IMR-90 (cell line): ENCODE results near the gene KCTD3. TPM values are rescaled to one million over a fixed set of nuclear protein-coding genes. Genes with fewer than 3 reads are reported as not detected.

Source experiments
- ATAC-seq: fragments of 200-7000 bp; cut with Tn5 transposase; 2 replicates; pipeline ENCODE4 v1.9.1; 2020; ENCODE audit warnings: low read depth, mild to moderate bottlenecking, moderate library complexity
- BruUV-seq: library from RNA; stranded (reverse); fragments of 400-500 nt; replicated peaks from 2 replicates; lab custom pipeline; 2021; lab: Mats Ljungman, UMichigan
- CTCF ChIA-PET: fragments of 300-600 bp; formaldehyde crosslinking; extraction: SDS; loops from one replicate; lab custom pipeline; 2021; ENCODE audit warnings: antibody characterized with exemption; lab: Yijun Ruan, JAX
- POLR2A ChIA-PET: fragments of 300-600 bp; sonication (Branson Sonifier 250); formaldehyde crosslinking; loops from one replicate; lab custom pipeline; 2022; ENCODE audit warnings: antibody characterized with exemption; ENCODE audit not compliant: unreplicated experiment; lab: Charles Lee
- DNase-seq: peaks from one replicate; pipeline ENCODE4 v3.0.0; 2013
- H2AFZ ChIP-seq: replicated peaks from 2 replicates; pipeline ENCODE3; 2013; ENCODE audit warnings: low read length, mild to moderate bottlenecking; ENCODE audit not compliant: poor library complexity
- H2AK5ac ChIP-seq: 2 replicates; pipeline ENCODE4 v1.6.1; 2013; ENCODE audit warnings: low read depth, low read length, inconsistent platforms
- H2AK9ac ChIP-seq: replicated peaks from 2 replicates; pipeline ENCODE3; 2013; ENCODE audit warnings: mild to moderate bottlenecking, low read depth, low read length, moderate library complexity; ENCODE audit not compliant: poor library complexity
- H2BK120ac ChIP-seq: 2 replicates; pipeline ENCODE4 v1.6.1; 2013; ENCODE audit warnings: low read depth, low read length, inconsistent platforms
- H2BK15ac ChIP-seq: 3 replicates; pipeline ENCODE4 v1.6.1; 2013; ENCODE audit warnings: low read depth, low read length, inconsistent platforms
- H2BK20ac ChIP-seq: 2 replicates; pipeline ENCODE4 v1.6.1; 2013; ENCODE audit warnings: low read depth, mild to moderate bottlenecking, inconsistent platforms, low read length, moderate library complexity
- H2BK5ac ChIP-seq: 2 replicates; pipeline ENCODE4 v1.6.1; 2013; ENCODE audit warnings: mild to moderate bottlenecking, low read depth, low read length, inconsistent platforms; ENCODE audit not compliant: poor library complexity, severe bottlenecking
- H3K14ac ChIP-seq: replicated peaks from 2 replicates; pipeline ENCODE4 v1.6.1; 2013; ENCODE audit warnings: low read depth, low read length, inconsistent platforms
- H3K18ac ChIP-seq: 2 replicates; pipeline ENCODE4 v1.6.1; 2013; ENCODE audit warnings: low read depth, low read length, control low read depth
- H3K23ac ChIP-seq: 2 replicates; pipeline ENCODE4 v1.6.1; 2013; ENCODE audit warnings: low read depth, low read length, inconsistent platforms
- H3K27ac ChIP-seq: 2 replicates; pipeline ENCODE4 v1.5.1; 2013; ENCODE audit warnings: mild to moderate bottlenecking, control low read depth, low read length; ENCODE audit not compliant: insufficient read depth
- H3K27me3 ChIP-seq: 2 replicates; pipeline ENCODE4 v1.6.1; 2013; ENCODE audit warnings: low read length; ENCODE audit not compliant: control insufficient read depth, insufficient read depth
- H3K36me3 ChIP-seq: 2 replicates; pipeline ENCODE4 v1.6.1; 2013; ENCODE audit warnings: low read length, mixed read lengths; ENCODE audit not compliant: control insufficient read depth, insufficient read depth
- H3K4ac ChIP-seq: 2 replicates; pipeline ENCODE4 v1.6.1; 2013; ENCODE audit warnings: low read depth, low read length, inconsistent platforms
- H3K4me1 ChIP-seq: 2 replicates; pipeline ENCODE4 v1.6.1; 2013; ENCODE audit warnings: low read length, mixed read lengths; ENCODE audit not compliant: control insufficient read depth, insufficient read depth
- H3K4me2 ChIP-seq: 2 replicates; pipeline ENCODE4 v1.6.1; 2013; ENCODE audit warnings: low read depth, mild to moderate bottlenecking, control low read depth, low read length, moderate library complexity
- H3K4me3 ChIP-seq: 2 replicates; pipeline ENCODE4 v1.5.1; 2013; ENCODE audit warnings: low read depth, mild to moderate bottlenecking, control low read depth, low read length, moderate library complexity; ENCODE audit not compliant: insufficient read depth
- H3K56ac ChIP-seq: 2 replicates; pipeline ENCODE4 v1.6.1; 2013; ENCODE audit warnings: low read length, inconsistent platforms; ENCODE audit not compliant: insufficient read depth; ENCODE audit errors: extremely low read depth
- H3K79me1 ChIP-seq, 2 experiments: 2 replicates each; pipeline ENCODE4 v1.6.1; 2013; ENCODE audit warnings: low read length in 2 of 2, inconsistent platforms in 1 of 2, low read depth in 1 of 2
- H3K9ac ChIP-seq: 2 replicates; pipeline ENCODE4 v1.6.1; 2013; ENCODE audit warnings: low read depth, low read length, control low read depth
- H3K9me1 ChIP-seq: 2 replicates; pipeline ENCODE4 v1.6.1; 2013; ENCODE audit warnings: low read length, inconsistent platforms; ENCODE audit not compliant: insufficient read depth
- H3K9me3 ChIP-seq: 2 replicates; pipeline ENCODE4 v1.6.1; 2013; ENCODE audit warnings: low read length; ENCODE audit not compliant: control insufficient read depth, insufficient read depth
- H4K20me1 ChIP-seq: 2 replicates; pipeline ENCODE4 v1.6.1; 2013; ENCODE audit warnings: low read length, inconsistent platforms; ENCODE audit not compliant: insufficient read depth
- H4K5ac ChIP-seq: 2 replicates; pipeline ENCODE4 v1.6.1; 2013; ENCODE audit warnings: mild to moderate bottlenecking, low read depth, low read length, control low read depth
- H4K8ac ChIP-seq, 2 experiments: 2 replicates each; pipeline ENCODE4 v1.6.1; 2013; ENCODE audit warnings: low read depth in 2 of 2, low read length in 2 of 2, control low read depth in 1 of 2, inconsistent platforms in 1 of 2
- H4K91ac ChIP-seq: 2 replicates; pipeline ENCODE4 v1.6.1; 2013; ENCODE audit warnings: low read depth, low read length, inconsistent platforms; ENCODE audit not compliant: insufficient read depth
- CEBPB ChIP-seq: IDR thresholded peaks from 2 replicates; pipeline ENCODE4 v1.6.1; 2012; ENCODE audit warnings: low read depth, low read length, improper control_type of control experiment
- ELK1 ChIP-seq: fragments of 150-350 bp; IDR thresholded peaks from 2 replicates; pipeline ENCODE4 v1.6.1; 2016; ENCODE audit warnings: low read depth, mild to moderate bottlenecking, low read length, moderate library complexity, borderline replicate concordance
- MAZ ChIP-seq: IDR thresholded peaks from 2 replicates; pipeline ENCODE4 v1.6.1; 2012; ENCODE audit warnings: low read depth, mild to moderate bottlenecking, low read length, improper control_type of control experiment, moderate library complexity, borderline replicate concordance
- RAD21 ChIP-seq: IDR thresholded peaks from 2 replicates; pipeline ENCODE4 v1.6.1; 2012; ENCODE audit warnings: low read length, improper control_type of control experiment
- USF2 ChIP-seq: fragments of 150-350 bp; IDR thresholded peaks from 2 replicates; pipeline ENCODE4 v1.6.1; 2017; ENCODE audit warnings: mild to moderate bottlenecking, antibody characterized with exemption, low read length, low read depth
- WGBS, 2 experiments: methylation state at CpG; one replicate each; pipeline versions ENCODE4 v1.1.5 to v1.1.7; 2013; ENCODE audit warnings: missing lambda C conversion rate in 2 of 2; ENCODE audit not compliant: insufficient read length in 1 of 2; ENCODE audit errors: extremely low coverage in 2 of 2; 5-methylcytosine and 5-hydroxymethylcytosine counted together
- dilution Hi-C: fragments of 300-500 bp; cut with HindIII; formaldehyde crosslinking; loops from one replicate; pipeline ENCODE4 v1.14.3; 2018; ENCODE audit warnings: low sequenced_read_pairs; ENCODE audit not compliant: unreplicated experiment
- in situ Hi-C: fragments of 300-500 bp; cut with MboI; formaldehyde crosslinking; loops from 3 replicates; pipeline ENCODE4 v1.14.3; 2019; ENCODE audit warnings: low sequenced_read_pairs, inconsistent platforms, mixed read lengths
- intact Hi-C: fragments of 100-400 bp; cut with micrococcal nuclease; formaldehyde crosslinking; loops from 2 replicates; pipeline ENCODE4 v1.10.0; 2022
- polyA plus RNA-seq, 3 experiments: library from polyadenylated mRNA; depleted of rRNA; stranded (reverse); fragments of >200 nt; gene quantifications; 2 replicates each; pipeline ENCODE4 v1.2.3, GENCODE V29; 2012; ENCODE audit warnings: low replicate concordance in 1 of 3
- total RNA-seq: library from RNA; depleted of rRNA; stranded (reverse); fragments of >200 nt; gene quantifications from 2 replicates; pipeline ENCODE4 v1.2.3, GENCODE V29; 2012

KCTD3 gene
- total and polyA plus RNA-seq, 2 of the 4 experiments (the other 2 are of a cell fraction) = 43.6 to 49.5 TPM

- Histone ChIP-seq H2AFZ (no peak overlapping the region), H2AK5ac (peak overlapping the region; percentile 51; the same call in 1 of the 2 replicates), H2BK15ac (peak overlapping the region; percentile 61; the same call in 1 of the 3 replicates), H3K4me3 (no peak overlapping the region), H3K27me3 (no peaks in the 10 kb centered on the region), H3K23ac (no peak overlapping the region), H3K56ac (no peak overlapping the region), H3K14ac (no peak overlapping the region), H3K36me3 (no peaks in the 10 kb centered on the region), H3K27ac (no peak overlapping the region), H3K79me1 (no peaks in the 10 kb centered on the region), H2AK9ac (no peak overlapping the region), H3K9me1 (no peaks in the 10 kb centered on the region), H3K4me2 (no peak overlapping the region), H3K9ac (no peak overlapping the region), H4K20me1 (no peaks in the 10 kb centered on the region), H3K9me3 (no peaks in the 10 kb centered on the region), H4K5ac (peak overlapping the region; percentile 12; the same call in 1 of the 2 replicates), H2BK5ac (no peak overlapping the region), H4K8ac (0 out of 4 replicates have a peak overlapping the region, but pooled peaks of 1 of the 2 experiments have one; percentile 14), H3K18ac (peak overlapping the region; percentile 64), H2BK20ac (peak overlapping the region; percentile 64; the same call in 1 of the 2 replicates), H3K4me1 (peaks cover 3% of the 10 kb centered on the region), H3K4ac (peak overlapping the region; percentile 62), H4K91ac (no peak overlapping the region), H2BK120ac (peak overlapping the region; percentile 34)
- in situ Hi-C loops = loop anchor here (5.0 kb wide), 1 partner anchor 864 kb away; no protein-coding TSS in a partner anchor
- DNase-seq (no peak), ATAC-seq (no peak)
- CTCF ChIA-PET = no interaction called here
- TF ChIP-seq USF2 (no peak), ELK1 (no peak), CEBPB (no peak), RAD21 (no peak), MAZ (no peak)
- intact Hi-C loops = loop anchor here (5.0 kb wide), 1 partner anchor 249 kb away; no protein-coding TSS in a partner anchor
- no CpG with 5 or more reads among the region's 3 CpGs for WGBS, 2 experiments
- POLR2A ChIA-PET = no interaction called here
- dilution Hi-C loops = no loop called here
- BruUV-seq = no TSS peak
These were observed 45.8 kb upstream of the KCTD3 start for GRCh38 chr1:215521279-215521678.
